ENCODE data around the gene GPBP1.

DNA sequence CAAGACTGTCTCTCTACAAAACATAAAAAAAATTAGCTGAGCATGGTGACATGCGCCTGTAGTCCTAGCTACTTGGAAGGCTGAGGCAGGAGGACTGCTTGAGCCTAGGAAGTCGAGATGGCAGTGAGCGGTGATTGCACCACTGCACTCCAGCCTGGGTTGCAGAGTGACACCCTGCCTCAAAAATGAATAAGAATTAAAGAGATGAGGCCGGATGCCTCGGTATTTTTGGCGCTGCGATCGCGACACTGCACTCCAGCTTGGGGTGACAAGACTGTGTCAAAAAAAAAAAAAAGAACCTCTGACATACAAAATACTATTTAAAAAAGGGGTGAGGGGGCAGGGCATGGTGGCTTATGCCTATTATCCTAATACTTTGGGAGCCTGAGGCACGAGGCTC is 7.3 kb downstream of the GPBP1 start:
- TF ChIP-seq, protein P1, sequence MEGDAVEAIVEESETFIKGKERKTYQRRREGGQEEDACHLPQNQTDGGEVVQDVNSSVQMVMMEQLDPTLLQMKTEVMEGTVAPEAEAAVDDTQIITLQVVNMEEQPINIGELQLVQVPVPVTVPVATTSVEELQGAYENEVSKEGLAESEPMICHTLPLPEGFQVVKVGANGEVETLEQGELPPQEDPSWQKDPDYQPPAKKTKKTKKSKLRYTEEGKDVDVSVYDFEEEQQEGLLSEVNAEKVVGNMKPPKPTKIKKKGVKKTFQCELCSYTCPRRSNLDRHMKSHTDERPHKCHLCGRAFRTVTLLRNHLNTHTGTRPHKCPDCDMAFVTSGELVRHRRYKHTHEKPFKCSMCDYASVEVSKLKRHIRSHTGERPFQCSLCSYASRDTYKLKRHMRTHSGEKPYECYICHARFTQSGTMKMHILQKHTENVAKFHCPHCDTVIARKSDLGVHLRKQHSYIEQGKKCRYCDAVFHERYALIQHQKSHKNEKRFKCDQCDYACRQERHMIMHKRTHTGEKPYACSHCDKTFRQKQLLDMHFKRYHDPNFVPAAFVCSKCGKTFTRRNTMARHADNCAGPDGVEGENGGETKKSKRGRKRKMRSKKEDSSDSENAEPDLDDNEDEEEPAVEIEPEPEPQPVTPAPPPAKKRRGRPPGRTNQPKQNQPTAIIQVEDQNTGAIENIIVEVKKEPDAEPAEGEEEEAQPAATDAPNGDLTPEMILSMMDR (conservative IDR thresholded peaks at IDR 0.05; ENCODE audit: low read length): no peak
- no peak for TF ChIP-seq EZH2phosphoT487 (IDR thresholded peaks at IDR 0.05; ENCODE audit: borderline replicate concordance, low read depth, low read length)
